ENCODE data around the gene CLEC16A.

DNA sequence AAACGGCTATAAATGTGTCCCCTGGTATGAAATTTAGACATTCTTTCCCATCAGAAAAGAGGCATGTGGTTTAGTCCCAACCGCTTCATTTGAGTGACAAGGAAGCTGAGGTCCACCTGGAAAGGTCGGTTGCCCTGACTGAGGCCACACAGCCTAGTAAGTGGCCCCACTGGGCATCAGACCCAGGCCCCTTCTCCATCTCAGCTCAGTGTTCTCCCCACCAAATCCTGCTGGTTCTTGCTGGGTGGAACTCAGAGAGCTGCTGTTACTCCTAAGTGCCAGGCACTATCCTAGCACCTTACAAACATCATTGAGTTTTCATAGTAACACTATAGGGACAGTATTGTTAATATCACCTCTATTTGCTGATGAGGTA is 158.1 kb downstream of the CLEC16A start:
- TF ChIP-seq, protein P1, sequence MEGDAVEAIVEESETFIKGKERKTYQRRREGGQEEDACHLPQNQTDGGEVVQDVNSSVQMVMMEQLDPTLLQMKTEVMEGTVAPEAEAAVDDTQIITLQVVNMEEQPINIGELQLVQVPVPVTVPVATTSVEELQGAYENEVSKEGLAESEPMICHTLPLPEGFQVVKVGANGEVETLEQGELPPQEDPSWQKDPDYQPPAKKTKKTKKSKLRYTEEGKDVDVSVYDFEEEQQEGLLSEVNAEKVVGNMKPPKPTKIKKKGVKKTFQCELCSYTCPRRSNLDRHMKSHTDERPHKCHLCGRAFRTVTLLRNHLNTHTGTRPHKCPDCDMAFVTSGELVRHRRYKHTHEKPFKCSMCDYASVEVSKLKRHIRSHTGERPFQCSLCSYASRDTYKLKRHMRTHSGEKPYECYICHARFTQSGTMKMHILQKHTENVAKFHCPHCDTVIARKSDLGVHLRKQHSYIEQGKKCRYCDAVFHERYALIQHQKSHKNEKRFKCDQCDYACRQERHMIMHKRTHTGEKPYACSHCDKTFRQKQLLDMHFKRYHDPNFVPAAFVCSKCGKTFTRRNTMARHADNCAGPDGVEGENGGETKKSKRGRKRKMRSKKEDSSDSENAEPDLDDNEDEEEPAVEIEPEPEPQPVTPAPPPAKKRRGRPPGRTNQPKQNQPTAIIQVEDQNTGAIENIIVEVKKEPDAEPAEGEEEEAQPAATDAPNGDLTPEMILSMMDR (IDR thresholded peaks at IDR 0.05), result no peak
- no peak for TF ChIP-seq POLR2A (IDR thresholded peaks at IDR 0.05)
- no peak for TF ChIP-seq POLR2AphosphoS5 (IDR thresholded peaks at IDR 0.05)
- TF ChIP-seq EP300 (IDR thresholded peaks at IDR 0.05), result no peak

Data from gastroesophageal sphincter (tissue), 3 donors.